Lower leg skin (tissue), 3 donors: ENCODE data around the gene JPH3.

ENCODE experiments used
- POLR2A ChIP-seq, 2 donors: fragments of 450-650 bp; IDR thresholded peaks; one replicate each; pipeline ENCODE4 v1.6.1; 2016 to 2017; ENCODE audit warnings: antibody characterized with exemption in 2 of 2, mild to moderate bottlenecking in 1 of 2, moderate library complexity in 1 of 2
- TF ChIP-seq, protein P1 (sequence below), 3 donors: fragments of 450-650 bp; IDR thresholded peaks; one replicate each; pipeline ENCODE4 v1.5.1; 2016; ENCODE audit warnings: antibody characterized with exemption in 3 of 3, mild to moderate bottlenecking in 3 of 3, moderate library complexity in 2 of 3

DNA sequence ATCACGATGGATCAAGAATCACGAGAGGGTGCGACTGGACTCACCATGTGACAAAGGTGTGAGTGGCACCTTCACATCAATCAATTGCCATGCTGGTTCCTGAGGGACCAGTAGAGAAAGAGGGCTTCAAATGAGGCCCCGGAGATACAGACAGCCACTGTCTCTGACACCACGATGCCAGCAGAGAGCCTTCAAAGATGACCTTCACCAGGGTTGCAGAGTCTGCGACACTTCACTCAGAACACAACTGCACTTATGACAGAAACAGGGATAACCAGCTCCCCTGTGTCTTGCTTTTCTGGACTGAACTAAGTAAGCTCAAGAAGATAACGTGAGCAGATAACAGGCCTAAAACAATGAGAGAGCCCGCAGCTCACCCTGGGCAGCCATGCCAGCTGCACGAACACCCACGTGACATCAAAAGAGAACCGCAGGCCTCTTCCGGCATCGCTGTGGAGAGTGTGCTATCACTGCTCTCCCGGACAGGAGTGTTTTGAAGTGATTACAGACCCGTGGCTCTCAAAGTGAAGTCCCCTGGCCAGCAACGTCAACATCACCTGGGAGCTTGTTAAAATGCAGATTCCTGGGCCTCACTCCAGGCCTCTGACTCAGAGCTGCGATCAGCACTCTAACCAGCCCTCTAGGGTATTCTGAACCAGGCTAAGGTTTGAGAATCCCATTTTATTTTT, 127.1 kb downstream of the JPH3 start:
- TF ChIP-seq, protein P1, sequence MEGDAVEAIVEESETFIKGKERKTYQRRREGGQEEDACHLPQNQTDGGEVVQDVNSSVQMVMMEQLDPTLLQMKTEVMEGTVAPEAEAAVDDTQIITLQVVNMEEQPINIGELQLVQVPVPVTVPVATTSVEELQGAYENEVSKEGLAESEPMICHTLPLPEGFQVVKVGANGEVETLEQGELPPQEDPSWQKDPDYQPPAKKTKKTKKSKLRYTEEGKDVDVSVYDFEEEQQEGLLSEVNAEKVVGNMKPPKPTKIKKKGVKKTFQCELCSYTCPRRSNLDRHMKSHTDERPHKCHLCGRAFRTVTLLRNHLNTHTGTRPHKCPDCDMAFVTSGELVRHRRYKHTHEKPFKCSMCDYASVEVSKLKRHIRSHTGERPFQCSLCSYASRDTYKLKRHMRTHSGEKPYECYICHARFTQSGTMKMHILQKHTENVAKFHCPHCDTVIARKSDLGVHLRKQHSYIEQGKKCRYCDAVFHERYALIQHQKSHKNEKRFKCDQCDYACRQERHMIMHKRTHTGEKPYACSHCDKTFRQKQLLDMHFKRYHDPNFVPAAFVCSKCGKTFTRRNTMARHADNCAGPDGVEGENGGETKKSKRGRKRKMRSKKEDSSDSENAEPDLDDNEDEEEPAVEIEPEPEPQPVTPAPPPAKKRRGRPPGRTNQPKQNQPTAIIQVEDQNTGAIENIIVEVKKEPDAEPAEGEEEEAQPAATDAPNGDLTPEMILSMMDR (IDR thresholded peaks at IDR 0.05) = no peak
- TF ChIP-seq POLR2A (IDR thresholded peaks at IDR 0.05) = no peak
